Measurements from ENCODE around the gene DPH2. TPM values are rescaled to one million over a fixed set of nuclear protein-coding genes. Genes with fewer than 3 reads are reported as not detected.

The DPH2 gene
- total RNA-seq, 1 donor from 2014 or later: 25.3 TPM

GRCh38 chr1:43981135-43981491, 11.3 kb downstream of the DPH2 start:
- TF ChIP-seq, protein P1, sequence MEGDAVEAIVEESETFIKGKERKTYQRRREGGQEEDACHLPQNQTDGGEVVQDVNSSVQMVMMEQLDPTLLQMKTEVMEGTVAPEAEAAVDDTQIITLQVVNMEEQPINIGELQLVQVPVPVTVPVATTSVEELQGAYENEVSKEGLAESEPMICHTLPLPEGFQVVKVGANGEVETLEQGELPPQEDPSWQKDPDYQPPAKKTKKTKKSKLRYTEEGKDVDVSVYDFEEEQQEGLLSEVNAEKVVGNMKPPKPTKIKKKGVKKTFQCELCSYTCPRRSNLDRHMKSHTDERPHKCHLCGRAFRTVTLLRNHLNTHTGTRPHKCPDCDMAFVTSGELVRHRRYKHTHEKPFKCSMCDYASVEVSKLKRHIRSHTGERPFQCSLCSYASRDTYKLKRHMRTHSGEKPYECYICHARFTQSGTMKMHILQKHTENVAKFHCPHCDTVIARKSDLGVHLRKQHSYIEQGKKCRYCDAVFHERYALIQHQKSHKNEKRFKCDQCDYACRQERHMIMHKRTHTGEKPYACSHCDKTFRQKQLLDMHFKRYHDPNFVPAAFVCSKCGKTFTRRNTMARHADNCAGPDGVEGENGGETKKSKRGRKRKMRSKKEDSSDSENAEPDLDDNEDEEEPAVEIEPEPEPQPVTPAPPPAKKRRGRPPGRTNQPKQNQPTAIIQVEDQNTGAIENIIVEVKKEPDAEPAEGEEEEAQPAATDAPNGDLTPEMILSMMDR (IDR thresholded peaks at IDR 0.05; ENCODE audit: partially characterized antibody, unreplicated experiment): no peak
- no peak overlapping the region for H3K4me3 Mint-ChIP-seq (ENCODE audit: unreplicated experiment)
- peaks cover 9% of the 10 kb centered on the region for H3K9me3 Mint-ChIP-seq (ENCODE audit: unreplicated experiment)
- no peak for DNase-seq
- H3K4me1 Mint-ChIP-seq (ENCODE audit: low read depth, unreplicated experiment): peaks cover 17% of the 10 kb centered on the region
- peaks cover 10% of the 10 kb centered on the region for H3K27me3 Mint-ChIP-seq (ENCODE audit: unreplicated experiment)
- peaks cover 9% of the 10 kb centered on the region for H3K36me3 Mint-ChIP-seq (ENCODE audit: unreplicated experiment)
- no peak overlapping the region for H3K27ac Mint-ChIP-seq (ENCODE audit: unreplicated experiment)

GRCh38 chr1:43981636-43982035, 11.8 kb downstream of the DPH2 start:
- peak overlapping the region; percentile 2 for H3K4me3 Mint-ChIP-seq (ENCODE audit: unreplicated experiment)
- peaks cover 9% of the 10 kb centered on the region for H3K36me3 Mint-ChIP-seq (ENCODE audit: unreplicated experiment)
- no peak overlapping the region for H3K27ac Mint-ChIP-seq (ENCODE audit: unreplicated experiment)
- DNase-seq: no peak
- TF ChIP-seq, protein P1 (IDR thresholded peaks at IDR 0.05; ENCODE audit: partially characterized antibody, unreplicated experiment): no peak
- peaks cover 17% of the 10 kb centered on the region for H3K4me1 Mint-ChIP-seq (ENCODE audit: low read depth, unreplicated experiment)
- peaks cover 9% of the 10 kb centered on the region for H3K9me3 Mint-ChIP-seq (ENCODE audit: unreplicated experiment)
- peaks cover 10% of the 10 kb centered on the region for H3K27me3 Mint-ChIP-seq (ENCODE audit: unreplicated experiment)

- Mint-ChIP-seq H3K4me3 (ENCODE audit: unreplicated experiment) (no peak overlapping the region), H3K36me3 (ENCODE audit: unreplicated experiment) (peaks cover 3% of the 10 kb centered on the region)
Measured at GRCh38 chr1:43982241-43982640, 12.4 kb downstream of the DPH2 start.

DNA sequence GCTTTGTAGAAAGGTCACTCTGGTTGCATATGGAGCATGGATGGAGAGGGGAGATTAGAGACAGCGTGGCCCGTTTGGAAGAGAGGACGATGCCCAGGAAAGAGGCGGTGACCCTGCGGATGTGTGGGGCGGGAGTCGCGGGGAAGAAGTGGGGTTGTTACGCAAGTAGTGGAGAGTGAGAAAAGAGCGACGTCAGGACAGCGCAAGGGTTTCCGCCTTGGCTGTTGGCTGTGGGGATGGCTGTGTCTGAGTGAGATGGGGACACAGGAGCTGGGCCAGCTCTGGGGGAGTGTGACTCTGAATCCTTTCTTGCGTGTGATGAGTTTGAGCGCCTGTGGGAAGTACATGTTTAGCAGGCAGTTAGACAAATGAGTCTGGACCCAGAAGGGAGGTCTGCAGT, 13.0 kb downstream of the DPH2 start:
- no peaks in the 10 kb centered on the region for H3K36me3 Mint-ChIP-seq (ENCODE audit: unreplicated experiment)
- no peak overlapping the region for H3K27ac Mint-ChIP-seq (ENCODE audit: unreplicated experiment)
- H3K27me3 Mint-ChIP-seq (ENCODE audit: unreplicated experiment): peaks cover 7% of the 10 kb centered on the region
- H3K9me3 Mint-ChIP-seq (ENCODE audit: unreplicated experiment): peaks cover 9% of the 10 kb centered on the region
- H3K4me3 Mint-ChIP-seq (ENCODE audit: unreplicated experiment): no peak overlapping the region
- DNase-seq: no peak
- peaks cover 13% of the 10 kb centered on the region for H3K4me1 Mint-ChIP-seq (ENCODE audit: low read depth, unreplicated experiment)
- TF ChIP-seq, protein P1 (IDR thresholded peaks at IDR 0.05; ENCODE audit: partially characterized antibody, unreplicated experiment): no peak

More at GRCh38 chr1:43982241-43982640, 12.4 kb downstream of the DPH2 start:
- no peak for DNase-seq
- peaks cover 9% of the 10 kb centered on the region for H3K9me3 Mint-ChIP-seq (ENCODE audit: unreplicated experiment)
- H3K27ac Mint-ChIP-seq (ENCODE audit: unreplicated experiment): no peak overlapping the region
- peaks cover 15% of the 10 kb centered on the region for H3K4me1 Mint-ChIP-seq (ENCODE audit: low read depth, unreplicated experiment)
- TF ChIP-seq, protein P1 (IDR thresholded peaks at IDR 0.05; ENCODE audit: partially characterized antibody, unreplicated experiment): no peak
- H3K27me3 Mint-ChIP-seq (ENCODE audit: unreplicated experiment): peaks cover 7% of the 10 kb centered on the region

- Mint-ChIP-seq H3K4me1 (ENCODE audit: low read depth, unreplicated experiment) (peaks cover 13% of the 10 kb centered on the region), H3K27me3 (ENCODE audit: unreplicated experiment) (peaks cover 7% of the 10 kb centered on the region), H3K36me3 (ENCODE audit: unreplicated experiment) (no peaks in the 10 kb centered on the region), H3K4me3 (ENCODE audit: unreplicated experiment) (peak overlapping the region; percentile 45), H3K27ac (ENCODE audit: unreplicated experiment) (no peak overlapping the region), H3K9me3 (ENCODE audit: unreplicated experiment) (peaks cover 8% of the 10 kb centered on the region)
- DNase-seq: no peak
- TF ChIP-seq, protein P1 (IDR thresholded peaks at IDR 0.05; ENCODE audit: partially characterized antibody, unreplicated experiment): no peak
Measured at GRCh38 chr1:43983253-43983899, 13.6 kb downstream of the DPH2 start.
